OCI-LY7 (cell line): ENCODE results near the gene PCDH9. TPM values are rescaled to one million over a fixed set of nuclear protein-coding genes. Genes with fewer than 3 reads are reported as not detected.

Experiments used
- BruUV-seq: library from RNA; stranded (reverse); fragments of 400-500 nt; replicated peaks from 2 replicates; lab custom pipeline; 2021; lab: Mats Ljungman, UMichigan
- CTCF ChIA-PET: fragments of 300-600 bp; sonication (Branson Sonifier 250); formaldehyde crosslinking; loops from one replicate; lab custom pipeline; 2022; ENCODE audit warnings: antibody characterized with exemption; ENCODE audit not compliant: unreplicated experiment; lab: Charles Lee
- POLR2A ChIA-PET: fragments of 300-600 bp; sonication (Branson Sonifier 250); formaldehyde crosslinking; loops from one replicate; lab custom pipeline; 2022; ENCODE audit warnings: antibody characterized with exemption; lab: Charles Lee
- DNase-seq: peaks from one replicate; pipeline ENCODE4 v3.0.0-alpha.2; 2015; ENCODE audit warnings: low spot score
- H2AFZ ChIP-seq: fragments of 200-600 bp; sonication (generic), shearing (Covaris generic); 2 replicates; pipeline ENCODE4 v1.6.1; 2014; ENCODE audit warnings: mild to moderate bottlenecking, antibody characterized with exemption, low read length, moderate library complexity
- H3K27ac ChIP-seq: fragments of 200-600 bp; sonication (generic); 2 replicates; pipeline ENCODE4 v1.5.1; 2014; ENCODE audit warnings: mixed run types, low read depth, mild to moderate bottlenecking, moderate library complexity, low read length, inconsistent platforms; ENCODE audit not compliant: poor library complexity, severe bottlenecking
- H3K36me3 ChIP-seq: fragments of 200-600 bp; sonication (generic); 2 replicates; pipeline ENCODE4 v1.6.1; 2014; ENCODE audit warnings: mild to moderate bottlenecking, antibody characterized with exemption, low read length, moderate library complexity, mixed read lengths; ENCODE audit not compliant: insufficient read depth
- H3K4me1 ChIP-seq: fragments of 200-600 bp; sonication (generic); 2 replicates; pipeline ENCODE4 v1.5.1; 2014; ENCODE audit warnings: mild to moderate bottlenecking, low read length; ENCODE audit not compliant: insufficient read depth, poor library complexity, severe bottlenecking
- H3K4me2 ChIP-seq: fragments of 200-600 bp; sonication (generic); 2 replicates; pipeline ENCODE4 v1.6.1; 2014; ENCODE audit warnings: mild to moderate bottlenecking, low read length
- H3K4me3 ChIP-seq: fragments of 200-600 bp; sonication (generic); 2 replicates; pipeline ENCODE4 v1.5.1; 2014; ENCODE audit warnings: mild to moderate bottlenecking, low read depth, low read length; ENCODE audit not compliant: poor library complexity, severe bottlenecking
- H3K79me2 ChIP-seq: fragments of 200-600 bp; sonication (generic); 2 replicates; pipeline ENCODE4 v1.6.1; 2016; ENCODE audit warnings: low read depth, mild to moderate bottlenecking, low read length, moderate library complexity, mixed read lengths; ENCODE audit not compliant: insufficient read depth
- H3K9me2 ChIP-seq: fragments of 200-600 bp; sonication (generic); 2 replicates; pipeline ENCODE4 v1.6.1; 2016; ENCODE audit warnings: mild to moderate bottlenecking, low read length, mixed read lengths; ENCODE audit not compliant: insufficient read depth
- H3K9me3 ChIP-seq: fragments of 200-600 bp; sonication (generic); 2 replicates; pipeline ENCODE4 v1.6.1; 2014; ENCODE audit warnings: mild to moderate bottlenecking, mixed run types, low read length, mixed read lengths
- H4K20me1 ChIP-seq: fragments of 200-600 bp; sonication (generic); 2 replicates; pipeline ENCODE4 v1.6.1; 2014; ENCODE audit warnings: mild to moderate bottlenecking, antibody characterized with exemption, low read length, moderate library complexity, mixed read lengths; ENCODE audit not compliant: insufficient read depth
- CTCF ChIP-seq: fragments of 200-600 bp; sonication (generic); conservative IDR thresholded peaks from 2 replicates; pipeline ENCODE4 v1.5.1; 2014; ENCODE audit warnings: mild to moderate bottlenecking, antibody characterized with exemption, low read length, moderate library complexity, mixed read lengths
- EZH2phosphoT487 ChIP-seq: fragments of 200-600 bp; sonication (generic); IDR thresholded peaks from 2 replicates; pipeline ENCODE4 v1.6.1; 2018; ENCODE audit warnings: low read depth, borderline replicate concordance, mild to moderate bottlenecking, mixed run types, antibody characterized with exemption, low read length, moderate library complexity, mixed read lengths
- intact Hi-C: fragments of 100-400 bp; cut with micrococcal nuclease; formaldehyde crosslinking; loops from one replicate; pipeline ENCODE4 v1.10.0; 2022; ENCODE audit not compliant: unreplicated experiment
- total RNA-seq, 2 experiments: library from RNA; depleted of rRNA in 1 of 2; stranded (reverse); fragments of >200 nt in 1 of 2; shearing (Covaris generic) in 1 of 2; gene quantifications; 2 replicates each; pipeline ENCODE4 v1.2.3, GENCODE V29; 2014 to 2022

Gene PCDH9
- total RNA-seq, 2 experiments from 2014 or later, result 20.1 to 26.0 TPM

DNA sequence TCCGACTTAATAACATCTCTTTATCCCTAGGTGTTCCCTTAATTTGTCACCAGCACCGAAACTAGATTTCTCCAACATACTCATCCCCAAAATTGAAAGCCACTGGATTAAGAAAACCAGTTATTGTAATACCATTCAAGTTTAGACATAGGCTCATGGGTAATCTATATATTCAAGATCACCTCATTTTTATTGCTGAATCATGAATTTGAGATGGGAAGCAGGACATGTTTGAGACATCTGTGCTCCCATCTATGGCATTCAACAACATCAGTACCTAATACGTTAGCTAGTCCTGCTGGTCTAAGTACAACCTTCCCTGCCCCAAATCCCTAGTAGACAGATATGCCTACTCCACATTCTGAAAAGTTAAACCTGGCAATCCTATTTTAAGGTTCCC, 820.6 kb downstream of the PCDH9 start:
- Histone ChIP-seq H3K79me2 (no peaks in the 10 kb centered on the region), H3K27ac (no peak overlapping the region), H3K4me2 (no peak overlapping the region), H3K4me1 (no peaks in the 10 kb centered on the region), H3K9me3 (no peaks in the 10 kb centered on the region), H4K20me1 (no peaks in the 10 kb centered on the region), H2AFZ (no peak overlapping the region), H3K36me3 (no peaks in the 10 kb centered on the region), H3K9me2 (no peaks in the 10 kb centered on the region), H3K4me3 (no peak overlapping the region)
- TF ChIP-seq CTCF, result no peak
- POLR2A ChIA-PET, result no interaction called here
- BruUV-seq, result no TSS peak
- CTCF ChIA-PET, result no interaction called here
- DNase-seq, result no peak
- intact Hi-C loops, result no loop called here

- no peak for DNase-seq
- TF ChIP-seq EZH2phosphoT487 (no peak), CTCF (no peak)
- no peak overlapping the region for H3K27ac ChIP-seq
- H3K4me1 ChIP-seq, result no peaks in the 10 kb centered on the region
- no peaks in the 10 kb centered on the region for H3K36me3 ChIP-seq
- H3K9me2 ChIP-seq, result no peaks in the 10 kb centered on the region
- intact Hi-C loops, result no loop called here
- H3K9me3 ChIP-seq, result no peaks in the 10 kb centered on the region
- no TSS peak for BruUV-seq
- no peak overlapping the region for H2AFZ ChIP-seq
- H3K4me3 ChIP-seq, result no peak overlapping the region
- ChIA-PET POLR2A (no interaction called here), CTCF (no interaction called here)
- no peaks in the 10 kb centered on the region for H3K79me2 ChIP-seq
- H4K20me1 ChIP-seq, result no peaks in the 10 kb centered on the region
- no peak overlapping the region for H3K4me2 ChIP-seq
Observed at GRCh38 chr13:66407128-66407527, 823.0 kb downstream of the PCDH9 start.

- ChIA-PET CTCF (no interaction called here), POLR2A (no interaction called here)
- Histone ChIP-seq H3K9me3 (no peaks in the 10 kb centered on the region), H3K4me1 (no peaks in the 10 kb centered on the region), H4K20me1 (no peaks in the 10 kb centered on the region), H3K27ac (no peak overlapping the region), H3K36me3 (no peaks in the 10 kb centered on the region), H3K79me2 (no peaks in the 10 kb centered on the region), H3K4me2 (no peak overlapping the region), H2AFZ (no peak overlapping the region), H3K9me2 (no peaks in the 10 kb centered on the region), H3K4me3 (no peak overlapping the region)
- no peak for TF ChIP-seq CTCF
- TF ChIP-seq EZH2phosphoT487, result no peak
- intact Hi-C loops, result no loop called here
- DNase-seq, result no peak
- no TSS peak for BruUV-seq
Observed at GRCh38 chr13:66405908-66406802, 824.0 kb downstream of the PCDH9 start.
